Subcutaneous abdominal adipose tissue (tissue), 5 donors: Measurements from ENCODE around the gene MALSU1.

Source experiments
- H3K27ac ChIP-seq: one replicate; pipeline ENCODE4 v1.7.0; 2013; ENCODE audit warnings: low read depth, mild to moderate bottlenecking, inconsistent platforms, low read length, moderate library complexity
- H3K27me3 ChIP-seq, 5 donors: one replicate each; pipeline ENCODE4 v1.7.0; 2013; ENCODE audit warnings: low read length in 5 of 5, inconsistent platforms in 1 of 5; ENCODE audit not compliant: control insufficient read depth in 5 of 5, insufficient read depth in 4 of 5
- H3K36me3 ChIP-seq, 5 donors: one replicate each; pipeline ENCODE4 v1.7.0; 2013; ENCODE audit warnings: low read length in 5 of 5; ENCODE audit not compliant: control insufficient read depth in 5 of 5, insufficient read depth in 5 of 5
- H3K4me1 ChIP-seq, 5 donors: one replicate each; pipeline ENCODE4 v1.7.0; 2013; ENCODE audit warnings: low read length in 5 of 5, mild to moderate bottlenecking in 3 of 5, moderate library complexity in 1 of 5; ENCODE audit not compliant: control insufficient read depth in 5 of 5, insufficient read depth in 5 of 5
- H3K4me3 ChIP-seq, 5 donors: one replicate each; pipeline ENCODE4 v1.7.0; 2013; ENCODE audit warnings: low read length in 5 of 5, low read depth in 1 of 5
- H3K9ac ChIP-seq, 5 donors: one replicate each; pipeline ENCODE4 v1.7.0; 2013; ENCODE audit warnings: low read length in 5 of 5, mild to moderate bottlenecking in 4 of 5, moderate library complexity in 3 of 5
- H3K9me3 ChIP-seq, 5 donors: one replicate each; pipeline ENCODE4 v1.7.0; 2013; ENCODE audit warnings: low read length in 5 of 5; ENCODE audit not compliant: control insufficient read depth in 5 of 5
- donor health status: healthy.
- donor health status: healthy.
- donor health status: healthy.
- donor health status: healthy.
- donor health status: healthy.

Gene MALSU1

GRCh38 chr7:23343102-23343501 lies 44.0 kb downstream of the MALSU1 start:
- Histone ChIP-seq H3K27me3 (no peaks in the 10 kb centered on the region), H3K27ac (no peak overlapping the region), H3K4me1 (peaks cover 0 to 3% (median 0%) of the 10 kb centered on the region in 5 donors), H3K9me3 (peaks cover 0 to 2% (median 0%) of the 10 kb centered on the region in 5 donors), H3K9ac (no peak overlapping the region), H3K36me3 (no peaks in the 10 kb centered on the region), H3K4me3 (no peak overlapping the region)

GRCh38 chr7:23343806-23344475 lies 44.8 kb downstream of the MALSU1 start:
- Histone ChIP-seq H3K9me3 (peaks cover 0 to 2% (median 0%) of the 10 kb centered on the region in 5 donors), H3K4me3 (no peak overlapping the region), H3K4me1 (peaks cover 0 to 3% (median 0%) of the 10 kb centered on the region in 5 donors), H3K36me3 (no peaks in the 10 kb centered on the region), H3K27ac (no peak overlapping the region), H3K9ac (no peak overlapping the region), H3K27me3 (no peaks in the 10 kb centered on the region)

- Histone ChIP-seq H3K27ac (no peak overlapping the region), H3K36me3 (no peaks in the 10 kb centered on the region), H3K4me3 (no peak overlapping the region), H3K9ac (no peak overlapping the region), H3K9me3 (peaks cover 0 to 2% (median 0%) of the 10 kb centered on the region in 5 donors), H3K27me3 (no peaks in the 10 kb centered on the region), H3K4me1 (peaks cover 0 to 3% (median 0%) of the 10 kb centered on the region in 5 donors)
Observed at GRCh38 chr7:23345601-23346000, 46.5 kb downstream of the MALSU1 start.

- no peak overlapping the region for H3K27ac ChIP-seq
- H3K4me3 ChIP-seq, result peak overlapping the region in 2 of 5 donors; percentile 10 to 28
- peaks cover 0 to 3% (median 0%) of the 10 kb centered on the region in 5 donors for H3K4me1 ChIP-seq
- H3K36me3 ChIP-seq, result no peaks in the 10 kb centered on the region
- H3K9me3 ChIP-seq, result peaks cover 0 to 2% (median 0%) of the 10 kb centered on the region in 5 donors
- no peak overlapping the region for H3K9ac ChIP-seq
- H3K27me3 ChIP-seq, result no peaks in the 10 kb centered on the region
Observed at GRCh38 chr7:23346316-23346715, 47.2 kb downstream of the MALSU1 start.

GRCh38 chr7:23347033-23347681 lies 48.0 kb downstream of the MALSU1 start:
- H3K9me3 ChIP-seq, result peaks cover 0 to 2% (median 0%) of the 10 kb centered on the region in 5 donors
- peak overlapping the region in 2 of 5 donors; percentile 12 to 13 for H3K4me3 ChIP-seq
- no peak overlapping the region for H3K27ac ChIP-seq
- H3K36me3 ChIP-seq, result no peaks in the 10 kb centered on the region
- no peak overlapping the region for H3K9ac ChIP-seq
- peaks cover 0 to 3% (median 0%) of the 10 kb centered on the region in 5 donors for H3K4me1 ChIP-seq
- H3K27me3 ChIP-seq, result no peaks in the 10 kb centered on the region

- Histone ChIP-seq H3K36me3 (no peaks in the 10 kb centered on the region), H3K9ac (no peak overlapping the region), H3K4me1 (peaks cover 0 to 3% (median 0%) of the 10 kb centered on the region in 5 donors), H3K27me3 (no peaks in the 10 kb centered on the region), H3K27ac (no peak overlapping the region), H3K4me3 (peak overlapping the region in 1 of 5 donors; percentile 12), H3K9me3 (peaks cover 0 to 2% (median 0%) of the 10 kb centered on the region in 5 donors)
Observed at GRCh38 chr7:23347682-23348180, 48.6 kb downstream of the MALSU1 start.

- Histone ChIP-seq H3K4me3 (no peak overlapping the region), H3K27me3 (no peaks in the 10 kb centered on the region), H3K36me3 (no peaks in the 10 kb centered on the region), H3K27ac (no peak overlapping the region), H3K4me1 (peaks cover 0 to 10% (median 4%) of the 10 kb centered on the region in 5 donors), H3K9ac (no peak overlapping the region), H3K9me3 (peaks cover 0 to 2% (median 0%) of the 10 kb centered on the region in 5 donors)
Observed at GRCh38 chr7:23349484-23350157, 50.5 kb downstream of the MALSU1 start.

- no peaks in the 10 kb centered on the region for H3K36me3 ChIP-seq
- no peak overlapping the region for H3K27ac ChIP-seq
- peaks cover 0 to 10% (median 4%) of the 10 kb centered on the region in 5 donors for H3K4me1 ChIP-seq
- H3K9ac ChIP-seq, result no peak overlapping the region
- no peaks in the 10 kb centered on the region for H3K27me3 ChIP-seq
- H3K9me3 ChIP-seq, result no peaks in the 10 kb centered on the region
- no peak overlapping the region for H3K4me3 ChIP-seq
Observed at GRCh38 chr7:23350466-23350865, 51.3 kb downstream of the MALSU1 start.

- Histone ChIP-seq H3K27ac (no peak overlapping the region), H3K36me3 (no peaks in the 10 kb centered on the region), H3K9me3 (no peaks in the 10 kb centered on the region), H3K27me3 (no peaks in the 10 kb centered on the region), H3K4me3 (no peak overlapping the region), H3K9ac (no peak overlapping the region), H3K4me1 (peaks cover 0 to 10% (median 4%) of the 10 kb centered on the region in 5 donors)
Observed at GRCh38 chr7:23353172-23353571, 54.0 kb downstream of the MALSU1 start.

- Histone ChIP-seq H3K9ac (no peak overlapping the region), H3K27ac (no peak overlapping the region), H3K9me3 (no peaks in the 10 kb centered on the region), H3K4me1 (peaks cover 0 to 10% (median 4%) of the 10 kb centered on the region in 5 donors), H3K27me3 (no peaks in the 10 kb centered on the region), H3K36me3 (no peaks in the 10 kb centered on the region), H3K4me3 (no peak overlapping the region)
Observed at GRCh38 chr7:23356168-23356567, 57.0 kb downstream of the MALSU1 start.
